ENCODE results near the gene ARHGAP22.

DNA sequence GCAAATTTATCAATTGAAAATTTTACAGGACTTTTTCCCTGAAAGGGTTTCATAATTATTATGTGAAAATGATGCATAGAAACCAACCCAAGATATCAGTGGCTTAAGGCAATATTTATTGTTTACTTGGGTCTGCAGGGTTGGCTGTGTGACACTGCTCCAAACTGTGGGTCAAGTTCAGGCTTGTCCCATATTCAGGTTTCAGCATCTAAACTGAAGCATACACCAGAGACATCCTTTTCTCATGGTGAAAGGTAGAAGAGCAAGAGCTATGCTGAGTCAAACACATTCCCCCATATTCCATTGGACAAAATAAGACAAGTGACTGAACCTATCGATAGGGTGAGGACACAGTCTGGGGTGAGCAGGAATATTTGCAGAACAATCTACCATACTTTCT is 187.5 kb downstream of the ARHGAP22 start:
- TF ChIP-seq STAT1 (IDR thresholded peaks at IDR 0.05; ENCODE audit: unreplicated experiment) (no peak), EZH2 (IDR thresholded peaks at IDR 0.05; ENCODE audit: low read depth, unreplicated experiment) (no peak), POLR2AphosphoS5 (IDR thresholded peaks at IDR 0.05; ENCODE audit: low read depth) (no peak)
- TF ChIP-seq, protein P1, sequence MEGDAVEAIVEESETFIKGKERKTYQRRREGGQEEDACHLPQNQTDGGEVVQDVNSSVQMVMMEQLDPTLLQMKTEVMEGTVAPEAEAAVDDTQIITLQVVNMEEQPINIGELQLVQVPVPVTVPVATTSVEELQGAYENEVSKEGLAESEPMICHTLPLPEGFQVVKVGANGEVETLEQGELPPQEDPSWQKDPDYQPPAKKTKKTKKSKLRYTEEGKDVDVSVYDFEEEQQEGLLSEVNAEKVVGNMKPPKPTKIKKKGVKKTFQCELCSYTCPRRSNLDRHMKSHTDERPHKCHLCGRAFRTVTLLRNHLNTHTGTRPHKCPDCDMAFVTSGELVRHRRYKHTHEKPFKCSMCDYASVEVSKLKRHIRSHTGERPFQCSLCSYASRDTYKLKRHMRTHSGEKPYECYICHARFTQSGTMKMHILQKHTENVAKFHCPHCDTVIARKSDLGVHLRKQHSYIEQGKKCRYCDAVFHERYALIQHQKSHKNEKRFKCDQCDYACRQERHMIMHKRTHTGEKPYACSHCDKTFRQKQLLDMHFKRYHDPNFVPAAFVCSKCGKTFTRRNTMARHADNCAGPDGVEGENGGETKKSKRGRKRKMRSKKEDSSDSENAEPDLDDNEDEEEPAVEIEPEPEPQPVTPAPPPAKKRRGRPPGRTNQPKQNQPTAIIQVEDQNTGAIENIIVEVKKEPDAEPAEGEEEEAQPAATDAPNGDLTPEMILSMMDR (conservative IDR thresholded peaks at IDR 0.05; ENCODE audit: low read depth in 2 of 2), result no peak

All from GM23338 (cell line).